HepG2 (cell line): ENCODE data around the gene MYH7. TPM values are rescaled to one million over a fixed set of nuclear protein-coding genes. Genes with fewer than 3 reads are reported as not detected.

Source experiments
- BCLAF1 ChIP-seq: fragments of 450-650 bp; IDR thresholded peaks from 2 replicates; pipeline ENCODE4 v1.6.1; 2017; ENCODE audit warnings: mild to moderate bottlenecking
- CENPBD1 ChIP-seq: sonication (generic); formaldehyde crosslinking; IDR thresholded peaks from 2 replicates; pipeline ENCODE4 v1.8.0; 2022; ENCODE audit warnings: missing genetic modification reagents, low read depth, mild to moderate bottlenecking, borderline replicate concordance
- CREB3 ChIP-seq: sonication (generic); formaldehyde crosslinking; IDR thresholded peaks from 2 replicates; pipeline ENCODE4 v1.5.0; 2020; ENCODE audit warnings: missing genetic modification reagents
- E2F2 ChIP-seq: sonication (generic); formaldehyde crosslinking; IDR thresholded peaks from 2 replicates; pipeline ENCODE4 v1.4.0; 2020; ENCODE audit warnings: missing genetic modification reagents, borderline replicate concordance
- HBP1 ChIP-seq: IDR thresholded peaks from 2 replicates; pipeline ENCODE4 v1.6.1; 2016; ENCODE audit warnings: low read depth, control low read depth
- KDM5A ChIP-seq: fragments of 200-600 bp; sonication (generic); IDR thresholded peaks from 2 replicates; pipeline ENCODE4 v1.7.0; 2018; ENCODE audit warnings: antibody characterized with exemption, mild to moderate bottlenecking, low read length, borderline replicate concordance
- LBX2 ChIP-seq: sonication (generic); formaldehyde crosslinking; IDR thresholded peaks from 2 replicates; pipeline ENCODE4 v1.5.0; 2020; ENCODE audit warnings: missing genetic modification reagents, mild to moderate bottlenecking, borderline replicate concordance
- REPIN1 ChIP-seq: sonication (generic); formaldehyde crosslinking; IDR thresholded peaks from 2 replicates; pipeline ENCODE4 v1.8.0; 2022; ENCODE audit warnings: missing genetic modification reagents, low read depth, mild to moderate bottlenecking, borderline replicate concordance
- SATB2 ChIP-seq: sonication (generic); formaldehyde crosslinking; IDR thresholded peaks from 2 replicates; pipeline ENCODE4 v1.5.0; 2020; ENCODE audit warnings: missing genetic modification reagents
- ZBTB46 ChIP-seq: sonication (generic); formaldehyde crosslinking; IDR thresholded peaks from 2 replicates; pipeline ENCODE4 v1.4.0; 2020; ENCODE audit warnings: mild to moderate bottlenecking, missing genetic modification reagents, borderline replicate concordance
- ZBTB8A ChIP-seq: sonication (generic); formaldehyde crosslinking; IDR thresholded peaks from 2 replicates; pipeline ENCODE4 v1.4.0; 2020; ENCODE audit warnings: mild to moderate bottlenecking, low read depth, missing genetic modification reagents, borderline replicate concordance
- ZNF333 ChIP-seq: sonication (generic); formaldehyde crosslinking; IDR thresholded peaks from 2 replicates; pipeline ENCODE4 v1.4.0; 2020; ENCODE audit warnings: mild to moderate bottlenecking, missing genetic modification reagents, borderline replicate concordance
- ZNF562 ChIP-seq: sonication (generic); formaldehyde crosslinking; IDR thresholded peaks from 2 replicates; pipeline ENCODE4 v1.8.0; 2022; ENCODE audit warnings: missing genetic modification reagents, borderline replicate concordance
- ZNF746 ChIP-seq: sonication (generic); formaldehyde crosslinking; IDR thresholded peaks from 2 replicates; pipeline ENCODE4 v1.8.0; 2022; ENCODE audit warnings: mild to moderate bottlenecking, missing genetic modification reagents
- ZNF800 ChIP-seq: sonication (generic); formaldehyde crosslinking; IDR thresholded peaks from 2 replicates; pipeline ENCODE4 v1.4.0; 2020; ENCODE audit warnings: missing genetic modification reagents
- polyA plus RNA-seq, 8 experiments: library from polyadenylated mRNA; depleted of rRNA in 3 of 8; stranded (reverse) in 7 of 8; unstranded in 1 of 8; fragments of >200 nt; fragmentation: Illumina TruSeq in 4 of 8; extraction: Trizol in 4 of 8; gene quantifications; 2 replicates each; pipeline versions ENCODE4 v1.2.1 to v1.2.3, GENCODE V29; 2011 to 2016; ENCODE audit warnings: low read depth in 4 of 8, missing spikeins in 1 of 8, mixed read lengths in 1 of 8; ENCODE audit not compliant: insufficient read depth in 1 of 8
- total RNA-seq, 5 experiments: library from RNA; depleted of rRNA; stranded (reverse); fragments of >200 nt; fragmentation: Illumina TruSeq; extraction: Trizol; gene quantifications; 2 replicates each; pipeline ENCODE4 v1.2.3, GENCODE V29; 2016; ENCODE audit warnings: low read depth in 1 of 5

Gene MYH7
- total and polyA plus RNA-seq, 2 of the 13 experiments (the other 11 are each of a cell fraction or from before 2014, with no cell fraction given), result 0.04 TPM; not detected in 1

- TF ChIP-seq CREB3 (no peak), REPIN1 (CRISPR knock-in tag) (peak; percentile 83), ZBTB8A (CRISPR knock-in tag) (peak; percentile 22; the same call in 1 of the 2 replicates), CENPBD1 (CRISPR knock-in tag) (no peak), KDM5A (peak; percentile 100), ZNF746 (CRISPR knock-in tag) (0 out of 2 replicates have a peak, but pooled peaks have one; percentile 76), ZNF562 (CRISPR knock-in tag) (no peak), SATB2 (CRISPR knock-in tag) (no peak; the same call in 1 of the 2 replicates), ZBTB46 (CRISPR knock-in tag) (no peak), LBX2 (CRISPR knock-in tag) (no peak; the same call in none of the 2 replicates), E2F2 (CRISPR knock-in tag) (peak; percentile 94; the same call in 1 of the 2 replicates), HBP1 (CRISPR knock-in tag) (peak; percentile 94), BCLAF1 (no peak), ZNF800 (CRISPR knock-in tag) (peak; percentile 56; the same call in 1 of the 2 replicates), ZNF333 (peak; percentile 75; the same call in 1 of the 2 replicates)
Measured at GRCh38 chr14:23469127-23469905, 33.9 kb upstream of the MYH7 start, which contains the start of gene NGDN (continued).
